ENCODE measurements around the gene HMHB1. TPM values are rescaled to one million over a fixed set of nuclear protein-coding genes. Genes with fewer than 3 reads are reported as not detected.

The HMHB1 gene
- not detected in 2 replicates for total RNA-seq

DNA sequence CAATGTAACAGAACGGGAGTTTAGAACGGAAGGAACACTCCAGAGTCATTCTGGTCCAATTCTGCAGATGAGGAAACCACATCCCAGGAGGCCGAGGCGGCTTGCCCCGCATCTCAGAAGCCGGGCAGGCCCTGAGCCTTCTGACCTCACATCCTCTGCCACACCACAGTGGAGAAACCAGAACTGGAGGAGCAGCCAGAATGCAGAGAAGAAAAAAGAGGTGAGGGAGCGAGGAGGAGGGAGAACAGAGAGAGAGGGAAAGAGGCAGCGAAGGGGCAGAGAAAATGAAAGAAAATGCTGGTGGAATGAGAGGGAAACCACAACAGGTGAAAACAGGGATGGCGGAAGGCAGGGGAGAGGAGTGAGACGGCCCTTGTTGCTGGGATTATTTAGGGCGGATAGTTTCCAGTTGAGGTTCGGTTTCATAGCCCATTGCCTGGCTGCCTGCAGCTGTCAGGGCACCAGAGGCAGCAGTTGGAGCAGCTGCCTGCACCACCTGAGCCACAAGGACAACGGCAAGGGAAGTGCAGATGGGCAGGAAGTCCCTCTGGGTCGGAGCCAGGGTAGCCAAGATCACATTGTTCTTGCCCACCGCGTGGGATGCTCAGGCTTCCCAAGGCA, at the start of gene HMHB1:
HMHB1 (plus strand) TSS at position 77 of the 621 bp plus-strand sequence.

Data from regular cardiac myocyte (primary cell).